HepG2 (cell line): ENCODE measurements around the gene DYNC2I2. TPM values are rescaled to one million over a fixed set of nuclear protein-coding genes. Genes with fewer than 3 reads are reported as not detected.

Source experiments
- DMTF1 ChIP-seq: sonication (generic); formaldehyde crosslinking; IDR thresholded peaks from 2 replicates; pipeline ENCODE4 v1.4.0; 2020; ENCODE audit warnings: mild to moderate bottlenecking, missing genetic modification reagents
- ELF4 ChIP-seq: sonication (generic); formaldehyde crosslinking; IDR thresholded peaks from 2 replicates; pipeline ENCODE4 v1.5.0; 2020; ENCODE audit warnings: missing genetic modification reagents, mild to moderate bottlenecking, moderate library complexity, borderline replicate concordance
- FOXP4 ChIP-seq: sonication (generic); formaldehyde crosslinking; IDR thresholded peaks from 2 replicates; pipeline ENCODE4 v1.4.0; 2020; ENCODE audit warnings: missing genetic modification reagents
- JUND ChIP-seq: sonication (generic); formaldehyde crosslinking; IDR thresholded peaks from 2 replicates; pipeline ENCODE4 v1.8.0; 2022; ENCODE audit warnings: mild to moderate bottlenecking, missing genetic modification reagents
- KIAA2018 ChIP-seq: sonication (generic); formaldehyde crosslinking; IDR thresholded peaks from 2 replicates; pipeline ENCODE4 v1.5.0; 2020; ENCODE audit warnings: mild to moderate bottlenecking, missing genetic modification reagents, borderline replicate concordance
- PCBP2 ChIP-seq: fragments of 200-400 bp; formaldehyde crosslinking; optimal IDR thresholded peaks from 2 replicates; pipeline ENCODE3; 2018; ENCODE audit warnings: low read length, low read depth; ENCODE audit not compliant: poor library complexity, severe bottlenecking
- SMAD9 ChIP-seq: sonication (generic); formaldehyde crosslinking; IDR thresholded peaks from 2 replicates; pipeline ENCODE4 v1.5.1; 2020; ENCODE audit warnings: mild to moderate bottlenecking, missing genetic modification reagents
- SP4 ChIP-seq: sonication (generic); formaldehyde crosslinking; IDR thresholded peaks from 2 replicates; pipeline ENCODE4 v1.8.1; 2023; ENCODE audit warnings: mild to moderate bottlenecking, missing genetic modification reagents
- TEAD3 ChIP-seq: optimal IDR thresholded peaks from 2 replicates; pipeline ENCODE3; 2016; ENCODE audit warnings: borderline replicate concordance
- ZNF17 ChIP-seq: sonication (generic); formaldehyde crosslinking; IDR thresholded peaks from 2 replicates; pipeline ENCODE4 v1.5.0; 2020; ENCODE audit warnings: mild to moderate bottlenecking, missing genetic modification reagents
- ZNF234 ChIP-seq: sonication (generic); formaldehyde crosslinking; conservative IDR thresholded peaks from 2 replicates; pipeline ENCODE4 v1.5.1; 2020; ENCODE audit warnings: mild to moderate bottlenecking, missing genetic modification reagents
- ZNF317 ChIP-seq: sonication (generic); formaldehyde crosslinking; IDR thresholded peaks from 2 replicates; pipeline ENCODE4 v1.5.0; 2020; ENCODE audit warnings: mild to moderate bottlenecking, missing genetic modification reagents
- ZNF616 ChIP-seq: sonication (generic); formaldehyde crosslinking; IDR thresholded peaks from 2 replicates; pipeline ENCODE4 v1.5.0; 2020; ENCODE audit warnings: low read depth, mild to moderate bottlenecking, missing genetic modification reagents
- ZNF678 ChIP-seq: sonication (generic); formaldehyde crosslinking; IDR thresholded peaks from 2 replicates; pipeline ENCODE4 v1.4.0; 2020; ENCODE audit warnings: mild to moderate bottlenecking, missing genetic modification reagents
- ZNF772 ChIP-seq: sonication (generic); formaldehyde crosslinking; IDR thresholded peaks from 2 replicates; pipeline ENCODE4 v1.5.0; 2020; ENCODE audit warnings: mild to moderate bottlenecking, missing genetic modification reagents
- polyA plus RNA-seq, 8 experiments: library from polyadenylated mRNA; depleted of rRNA in 3 of 8; stranded (reverse) in 7 of 8; unstranded in 1 of 8; fragments of >200 nt; fragmentation: Illumina TruSeq in 4 of 8; extraction: Trizol in 4 of 8; gene quantifications; 2 replicates each; pipeline versions ENCODE4 v1.2.1 to v1.2.3, GENCODE V29; 2011 to 2016; ENCODE audit warnings: low read depth in 4 of 8, missing spikeins in 1 of 8, mixed read lengths in 1 of 8; ENCODE audit not compliant: insufficient read depth in 1 of 8
- total RNA-seq, 5 experiments: library from RNA; depleted of rRNA; stranded (reverse); fragments of >200 nt; fragmentation: Illumina TruSeq; extraction: Trizol; gene quantifications; 2 replicates each; pipeline ENCODE4 v1.2.3, GENCODE V29; 2016; ENCODE audit warnings: low read depth in 1 of 5
- TF ChIP-seq, protein P1 (sequence below): sonication (generic); formaldehyde crosslinking; IDR thresholded peaks from 2 replicates; pipeline ENCODE4 v1.4.0; 2020; ENCODE audit warnings: missing genetic modification reagents

DYNC2I2 gene
- total and polyA plus RNA-seq, 2 of the 13 experiments (the other 11 are each of a cell fraction or from before 2014, with no cell fraction given) = 13.7 to 40.2 TPM

- TF ChIP-seq, protein P1, sequence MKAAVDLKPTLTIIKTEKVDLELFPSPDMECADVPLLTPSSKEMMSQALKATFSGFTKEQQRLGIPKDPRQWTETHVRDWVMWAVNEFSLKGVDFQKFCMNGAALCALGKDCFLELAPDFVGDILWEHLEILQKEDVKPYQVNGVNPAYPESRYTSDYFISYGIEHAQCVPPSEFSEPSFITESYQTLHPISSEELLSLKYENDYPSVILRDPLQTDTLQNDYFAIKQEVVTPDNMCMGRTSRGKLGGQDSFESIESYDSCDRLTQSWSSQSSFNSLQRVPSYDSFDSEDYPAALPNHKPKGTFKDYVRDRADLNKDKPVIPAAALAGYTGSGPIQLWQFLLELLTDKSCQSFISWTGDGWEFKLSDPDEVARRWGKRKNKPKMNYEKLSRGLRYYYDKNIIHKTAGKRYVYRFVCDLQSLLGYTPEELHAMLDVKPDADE (CRISPR knock-in tag) = no peak
- TF ChIP-seq KIAA2018 (CRISPR knock-in tag) = no peak
- TF ChIP-seq SMAD9 (CRISPR knock-in tag) = no peak
- no peak for TF ChIP-seq ELF4 (CRISPR knock-in tag)
- TF ChIP-seq SP4 (CRISPR knock-in tag) = no peak
- no peak for TF ChIP-seq ZNF317 (CRISPR knock-in tag)
- TF ChIP-seq FOXP4 (CRISPR knock-in tag) = no peak
- TF ChIP-seq PCBP2 = no peak
- TF ChIP-seq JUND (CRISPR knock-in tag) = no peak
- no peak for TF ChIP-seq ZNF678 (CRISPR knock-in tag)
- no peak for TF ChIP-seq DMTF1 (CRISPR knock-in tag)
- TF ChIP-seq ZNF234 (CRISPR knock-in tag) = 0 out of 2 replicates have a peak, but pooled peaks have one; percentile 13
- TF ChIP-seq ZNF772 (CRISPR knock-in tag) = peak; percentile 61; the same call in 1 of the 2 replicates
- no peak for TF ChIP-seq ZNF616 (CRISPR knock-in tag)
- no peak for TF ChIP-seq TEAD3 (CRISPR knock-in tag)
- no peak for TF ChIP-seq ZNF17 (CRISPR knock-in tag)
Observed at GRCh38 chr9:128702949-128703615, 46.4 kb upstream of the DYNC2I2 start (continued).
